Tibial artery (tissue), 4 donors: ENCODE measurements around the gene GABBR2.

Experiments used
- DNase-seq, 2 donors: peaks; one replicate each; pipeline ENCODE4 v3.0.0-alpha.2; 2019
- H3K27ac ChIP-seq, 2 donors: fragments of 200-600 bp; sonication (generic) in 1 of 2; 1 replicate in 1 of 2; 2 replicates in 1 of 2; pipeline ENCODE4 v1.5.1; 2018 to 2019; ENCODE audit warnings: mild to moderate bottlenecking in 1 of 2
- H3K27me3 ChIP-seq, 2 donors: fragments of 200-600 bp; sonication (generic) in 1 of 2; one replicate each; pipeline versions ENCODE4 v1.5.1 to v1.6.0; 2016 to 2019
- H3K36me3 ChIP-seq, 3 donors: fragments of 200-600 bp; sonication (generic) in 2 of 3; one replicate each; pipeline ENCODE4 v1.5.1; 2016 to 2019; ENCODE audit warnings: mild to moderate bottlenecking in 2 of 3
- H3K4me1 ChIP-seq, 4 donors: fragments of 200-600 bp; sonication (generic) in 2 of 4; 1 replicate in 3 of 4; 2 replicates in 1 of 4; pipeline ENCODE4 v1.5.1; 2016 to 2019
- H3K4me3 ChIP-seq, 2 donors: fragments of 200-600 bp; sonication (generic) in 1 of 2; 1 replicate in 1 of 2; 2 replicates in 1 of 2; pipeline ENCODE4 v1.5.1; 2018 to 2019; ENCODE audit warnings: mild to moderate bottlenecking in 2 of 2
- H3K9me3 ChIP-seq, 3 donors: fragments of 200-600 bp; sonication (generic) in 1 of 3; one replicate each; pipeline ENCODE4 v1.5.1; 2016 to 2019
- intact Hi-C: fragments of 100-400 bp; cut with DNase I; formaldehyde crosslinking; loops from one replicate; pipeline ENCODE4 v1.15.0; 2023; ENCODE audit warnings: low total_unique reads
- TF ChIP-seq, protein P1 (sequence below), 2 experiments: fragments of 200-600 bp in 1 of 2; fragments of 450-650 bp in 1 of 2; IDR thresholded peaks; one replicate each; pipeline ENCODE4 v1.5.1; 2017 to 2019; ENCODE audit warnings: antibody characterized with exemption in 2 of 2, mild to moderate bottlenecking in 1 of 2, moderate library complexity in 1 of 2

The GABBR2 gene

DNA sequence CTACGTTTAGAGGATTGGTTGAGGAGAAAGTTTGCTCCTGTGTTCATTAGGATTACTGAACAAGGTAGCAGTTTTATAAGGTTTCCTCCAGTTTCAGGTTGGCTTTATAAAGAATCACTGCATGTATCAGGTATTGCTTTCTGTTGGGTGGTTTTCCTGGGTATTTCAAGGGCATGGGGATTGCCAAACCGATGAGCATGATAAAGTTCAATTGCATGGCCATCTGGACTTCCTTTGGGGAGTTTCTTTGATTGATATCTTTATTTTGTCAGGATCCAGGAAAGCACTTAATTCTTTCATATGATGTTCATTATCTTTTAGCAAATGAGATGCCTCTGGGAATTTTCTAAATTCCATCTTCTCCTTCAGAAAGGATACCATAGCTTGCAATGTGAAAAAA is 10.3 kb upstream of the GABBR2 start:
- TF ChIP-seq, protein P1, sequence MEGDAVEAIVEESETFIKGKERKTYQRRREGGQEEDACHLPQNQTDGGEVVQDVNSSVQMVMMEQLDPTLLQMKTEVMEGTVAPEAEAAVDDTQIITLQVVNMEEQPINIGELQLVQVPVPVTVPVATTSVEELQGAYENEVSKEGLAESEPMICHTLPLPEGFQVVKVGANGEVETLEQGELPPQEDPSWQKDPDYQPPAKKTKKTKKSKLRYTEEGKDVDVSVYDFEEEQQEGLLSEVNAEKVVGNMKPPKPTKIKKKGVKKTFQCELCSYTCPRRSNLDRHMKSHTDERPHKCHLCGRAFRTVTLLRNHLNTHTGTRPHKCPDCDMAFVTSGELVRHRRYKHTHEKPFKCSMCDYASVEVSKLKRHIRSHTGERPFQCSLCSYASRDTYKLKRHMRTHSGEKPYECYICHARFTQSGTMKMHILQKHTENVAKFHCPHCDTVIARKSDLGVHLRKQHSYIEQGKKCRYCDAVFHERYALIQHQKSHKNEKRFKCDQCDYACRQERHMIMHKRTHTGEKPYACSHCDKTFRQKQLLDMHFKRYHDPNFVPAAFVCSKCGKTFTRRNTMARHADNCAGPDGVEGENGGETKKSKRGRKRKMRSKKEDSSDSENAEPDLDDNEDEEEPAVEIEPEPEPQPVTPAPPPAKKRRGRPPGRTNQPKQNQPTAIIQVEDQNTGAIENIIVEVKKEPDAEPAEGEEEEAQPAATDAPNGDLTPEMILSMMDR (IDR thresholded peaks at IDR 0.05): no peak
- Histone ChIP-seq H3K4me3 (no peak overlapping the region), H3K27ac (no peak overlapping the region), H3K36me3 (no peaks in the 10 kb centered on the region), H3K27me3 (peaks cover 0 to 11% of the 10 kb centered on the region in 2 donors), H3K4me1 (no peaks in the 10 kb centered on the region), H3K9me3 (peaks cover 0 to 7% (median 3%) of the 10 kb centered on the region in 3 donors)
- no peak for DNase-seq
- intact Hi-C loops: no loop called here

DNA sequence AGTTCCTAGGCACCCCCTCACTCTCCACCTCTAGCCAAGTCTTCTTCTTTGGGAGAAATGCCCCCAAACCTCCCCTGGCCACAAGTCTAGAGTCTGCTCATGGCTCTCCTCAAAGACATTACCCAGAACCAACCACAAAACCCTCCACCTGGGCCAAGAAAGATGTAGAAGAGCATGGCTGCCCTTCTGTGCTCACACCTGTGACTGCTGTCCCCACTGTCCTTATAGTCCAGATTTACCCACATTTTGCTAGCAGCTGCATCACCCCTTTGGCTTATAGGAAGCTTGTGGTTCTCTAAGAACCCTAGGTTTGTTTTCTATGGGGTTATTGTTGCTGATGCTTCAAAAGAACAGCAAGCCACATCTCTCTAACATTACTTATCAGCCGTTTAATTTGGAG is 6.1 kb upstream of the GABBR2 start:
- no peaks in the 10 kb centered on the region for H3K9me3 ChIP-seq
- H3K27ac ChIP-seq: no peak overlapping the region
- H3K36me3 ChIP-seq: no peaks in the 10 kb centered on the region
- peaks cover 0 to 27% of the 10 kb centered on the region in 2 donors for H3K27me3 ChIP-seq
- H3K4me3 ChIP-seq: no peak overlapping the region
- no peaks in the 10 kb centered on the region for H3K4me1 ChIP-seq
- intact Hi-C loops: no loop called here
- TF ChIP-seq, protein P1 (IDR thresholded peaks at IDR 0.05): no peak
- no peak for DNase-seq

DNA sequence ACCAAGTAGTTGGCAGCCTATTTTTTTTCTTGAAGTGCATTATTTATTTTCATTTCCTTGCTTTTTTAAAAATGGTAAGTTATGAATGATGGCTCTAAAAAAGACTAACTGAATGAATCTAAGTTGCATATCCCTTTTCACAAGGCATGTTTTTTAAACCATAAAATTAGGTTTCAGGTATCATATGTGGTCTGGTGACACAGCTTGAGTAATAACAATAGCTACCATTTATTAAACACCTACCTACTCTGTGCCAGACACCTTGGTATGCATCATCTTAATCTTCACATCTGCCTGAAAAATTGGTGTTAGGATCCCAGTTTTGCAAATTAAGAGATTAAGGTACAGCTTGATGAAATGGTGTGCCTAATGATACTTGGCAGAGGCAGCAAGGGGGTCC is 4.3 kb upstream of the GABBR2 start:
- Histone ChIP-seq H3K4me3 (no peak overlapping the region), H3K9me3 (no peaks in the 10 kb centered on the region), H3K27me3 (peaks cover 0 to 43% of the 10 kb centered on the region in 2 donors), H3K36me3 (no peaks in the 10 kb centered on the region), H3K4me1 (peaks cover 0 to 14% (median 9%) of the 10 kb centered on the region in 4 donors), H3K27ac (no peak overlapping the region)
- intact Hi-C loops: no loop called here
- no peak for DNase-seq
- TF ChIP-seq, protein P1 (IDR thresholded peaks at IDR 0.05): no peak

DNA sequence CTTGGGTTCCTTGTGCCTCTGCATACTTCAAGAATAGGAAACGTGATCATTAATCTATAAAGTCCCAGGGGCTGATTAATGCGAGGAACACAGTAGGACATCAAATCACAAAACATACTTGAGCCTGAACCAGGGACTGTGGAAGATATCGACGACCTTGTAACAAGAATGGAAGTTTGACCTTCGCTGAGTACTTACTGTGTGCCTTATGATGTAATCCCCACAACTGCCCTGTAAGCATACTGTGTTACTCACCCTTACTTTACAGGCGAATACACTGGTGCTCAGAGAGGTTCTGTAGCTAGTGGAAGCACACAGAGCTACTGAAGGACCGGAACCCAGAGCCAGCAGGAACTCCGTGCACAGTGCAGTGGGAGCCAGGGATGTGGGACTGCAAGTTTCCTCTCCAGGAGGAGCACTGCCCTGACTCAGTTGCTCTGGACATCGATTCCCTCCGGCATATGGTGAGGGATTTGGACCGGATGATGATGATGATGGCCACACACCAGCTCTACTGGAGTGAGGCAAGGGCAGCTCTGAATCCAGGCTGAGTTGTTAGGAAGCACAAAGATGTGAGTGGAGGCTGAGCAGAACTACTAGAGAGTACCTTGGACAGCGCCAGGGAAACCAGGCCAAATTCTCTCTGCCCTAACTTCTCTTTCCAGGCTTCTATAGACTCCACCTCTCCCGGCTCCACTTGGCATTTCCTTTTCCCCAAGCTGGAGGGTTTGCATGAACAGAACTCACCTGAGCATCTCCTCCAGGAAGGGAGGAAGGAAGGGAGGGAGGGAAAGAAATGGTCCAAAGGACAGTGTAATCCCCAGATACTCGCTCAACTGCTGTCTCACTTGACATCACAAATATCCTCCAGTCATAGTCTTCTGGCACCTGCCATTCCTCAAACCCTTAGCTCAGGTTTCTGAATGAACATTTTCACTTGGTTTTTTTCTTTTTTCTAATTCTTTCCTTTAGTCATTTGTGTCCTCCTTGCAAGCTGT is 1.5 kb upstream of the GABBR2 start:
- no peak for DNase-seq
- H3K4me3 ChIP-seq: no peak overlapping the region
- peaks cover 0 to 70% of the 10 kb centered on the region in 2 donors for H3K27me3 ChIP-seq
- H3K4me1 ChIP-seq: peaks cover 0 to 24% (median 20%) of the 10 kb centered on the region in 4 donors
- intact Hi-C loops: no loop called here
- no peak overlapping the region for H3K27ac ChIP-seq
- H3K36me3 ChIP-seq: no peaks in the 10 kb centered on the region
- TF ChIP-seq, protein P1 (IDR thresholded peaks at IDR 0.05): no peak
- H3K9me3 ChIP-seq: no peaks in the 10 kb centered on the region

DNA sequence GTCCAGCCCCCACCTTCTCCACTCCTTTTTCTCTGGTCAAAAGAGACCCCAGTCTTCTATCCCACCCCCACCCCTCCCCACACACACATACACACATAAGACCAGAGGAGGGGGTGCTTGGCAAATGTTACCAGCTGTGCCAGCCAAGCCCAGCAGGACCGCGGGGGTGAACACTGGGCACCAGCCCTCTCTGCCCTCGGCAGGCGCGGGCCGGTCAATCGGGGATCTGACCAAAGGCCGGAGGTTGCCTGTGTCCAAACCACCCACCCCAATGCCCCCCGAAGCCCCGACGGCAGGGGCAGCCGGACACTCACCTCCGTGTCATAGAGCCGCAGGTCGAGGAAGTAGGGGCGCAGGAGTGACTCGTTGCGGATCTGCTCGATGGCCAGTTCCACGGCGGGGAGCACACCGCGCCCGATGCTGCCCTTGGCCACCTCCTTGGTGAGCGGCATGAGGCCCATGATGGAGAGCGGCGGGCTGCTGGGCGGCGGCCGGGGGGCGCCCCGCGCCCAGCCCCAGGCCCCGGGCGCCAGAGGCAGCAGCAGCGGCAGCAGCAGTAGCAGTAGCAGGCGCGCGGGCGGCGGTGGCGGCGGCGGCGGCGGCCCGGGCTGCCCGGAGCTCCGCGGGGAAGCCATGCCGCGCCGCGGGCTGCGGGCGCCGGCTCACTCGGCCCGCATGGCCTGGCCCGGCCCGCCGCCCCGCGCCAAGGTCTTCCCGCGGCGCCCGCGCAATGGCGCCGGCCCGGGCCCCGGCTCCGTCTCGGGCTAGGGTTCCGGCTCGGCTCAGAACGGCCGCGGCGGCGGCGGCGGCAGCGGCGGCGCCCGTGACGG is 417 bp downstream of the GABBR2 start:
- Histone ChIP-seq H3K4me1 (peaks cover 0 to 24% (median 20%) of the 10 kb centered on the region in 4 donors), H3K27ac (no peak overlapping the region), H3K36me3 (no peaks in the 10 kb centered on the region), H3K4me3 (peak overlapping the region in 1 of 2 donors; percentile 45), H3K27me3 (peaks cover 0 to 81% of the 10 kb centered on the region in 2 donors), H3K9me3 (no peaks in the 10 kb centered on the region)
- DNase-seq: no peak
- TF ChIP-seq, protein P1 (IDR thresholded peaks at IDR 0.05): no peak
- intact Hi-C loops: no loop called here
